ACHN (cell line): ENCODE results near the gene G6PD.
A peak's percentile ranks its signal among the peaks of the same experiment; 100 is the strongest.
"Not testable (repeated sequence)": the region's sequence is repeated elsewhere in the genome, so short reads cannot be mapped to it uniquely, and the experiment has no call there.

Source experiments
- DNase-seq: peaks from one replicate; pipeline ENCODE4 v3.0.0-alpha.2; 2015
- in situ Hi-C: cut with HindIII; loops from 2 replicates; pipeline ENCODE4 v1.10.0; 2017; ENCODE audit warnings: low sequenced_read_pairs, low pct_ligation_motif_present, low pct_unique_long_range_greater_than_20kb

The G6PD gene

DNA sequence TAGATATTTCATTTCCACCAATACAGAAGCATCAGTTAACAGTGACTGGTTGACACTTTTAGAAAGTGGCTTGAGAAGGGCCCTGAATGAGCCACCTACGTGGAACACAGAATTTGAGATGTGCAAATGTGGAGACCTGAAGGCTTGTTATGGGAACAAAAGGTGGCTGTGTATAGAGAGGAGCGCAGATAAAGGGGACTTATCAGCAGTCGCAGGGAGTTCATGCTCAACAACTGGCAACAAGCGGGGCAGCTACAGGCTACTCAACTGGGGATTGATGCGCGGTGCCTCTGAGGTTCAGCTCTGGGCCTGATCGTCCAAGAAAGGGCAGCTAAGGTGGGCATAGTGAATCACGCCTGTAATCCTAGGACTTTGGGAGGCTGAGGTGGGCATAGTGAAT, 27.3 kb downstream of the G6PD start:
- in situ Hi-C loops = no loop called here
- no peak for DNase-seq

DNA sequence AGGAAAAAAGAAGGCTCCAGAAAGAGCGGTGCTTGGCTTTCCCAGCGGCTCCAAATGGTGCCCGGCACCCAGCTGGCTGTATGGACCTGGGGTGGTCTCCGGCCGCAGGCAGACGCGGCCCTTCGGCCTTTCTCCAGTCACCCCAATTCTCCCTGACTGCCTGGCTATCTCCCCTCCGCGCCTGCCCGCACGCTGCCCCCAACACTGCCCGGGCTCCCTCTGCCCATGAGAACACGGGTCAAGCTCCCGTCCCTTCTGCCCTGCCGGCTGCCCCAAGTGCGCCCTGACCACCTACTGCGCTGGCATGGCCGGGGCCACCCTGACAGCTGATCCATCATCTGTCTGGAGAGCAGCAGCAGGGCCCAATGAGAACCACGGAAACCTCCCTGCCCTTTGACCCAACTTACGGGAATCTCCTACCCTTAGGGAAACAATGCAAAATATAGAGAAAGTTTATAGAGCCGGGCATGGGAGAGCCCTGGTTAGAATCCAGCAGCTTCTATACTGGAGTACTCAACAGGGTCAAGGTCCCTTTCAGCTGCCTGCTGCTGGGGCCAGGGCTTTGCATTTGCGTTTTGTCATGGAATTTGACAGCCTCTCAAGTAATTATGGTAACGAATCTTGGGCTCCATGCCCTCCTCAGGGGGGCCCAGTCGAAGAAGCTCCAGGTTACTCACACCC, 29.4 kb downstream of the G6PD start:
- in situ Hi-C loops = no loop called here
- no peak for DNase-seq

DNA sequence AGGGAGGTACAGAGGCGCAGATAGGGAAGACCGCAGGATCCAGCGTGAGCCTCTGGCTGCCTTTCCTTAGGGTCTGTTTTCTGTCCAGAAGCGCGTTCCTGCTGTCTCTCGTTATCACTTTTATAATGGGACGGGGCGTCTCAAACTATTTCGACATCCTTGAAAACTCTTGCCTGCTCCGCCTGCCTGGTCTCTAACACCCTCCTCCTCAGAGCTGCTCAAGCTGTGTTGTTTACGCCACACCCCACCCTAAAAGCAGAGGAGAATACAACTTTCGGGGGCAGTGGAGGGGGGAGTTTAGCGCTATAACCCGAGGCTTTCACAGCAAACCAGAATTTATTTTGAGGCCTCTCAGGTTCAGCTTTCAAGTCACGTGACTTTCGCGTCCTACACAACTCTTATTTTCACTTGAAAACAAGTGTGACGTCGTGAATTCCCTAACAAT, 30.0 kb downstream of the G6PD start:
- DNase-seq = no peak
- in situ Hi-C loops = no loop called here

DNA sequence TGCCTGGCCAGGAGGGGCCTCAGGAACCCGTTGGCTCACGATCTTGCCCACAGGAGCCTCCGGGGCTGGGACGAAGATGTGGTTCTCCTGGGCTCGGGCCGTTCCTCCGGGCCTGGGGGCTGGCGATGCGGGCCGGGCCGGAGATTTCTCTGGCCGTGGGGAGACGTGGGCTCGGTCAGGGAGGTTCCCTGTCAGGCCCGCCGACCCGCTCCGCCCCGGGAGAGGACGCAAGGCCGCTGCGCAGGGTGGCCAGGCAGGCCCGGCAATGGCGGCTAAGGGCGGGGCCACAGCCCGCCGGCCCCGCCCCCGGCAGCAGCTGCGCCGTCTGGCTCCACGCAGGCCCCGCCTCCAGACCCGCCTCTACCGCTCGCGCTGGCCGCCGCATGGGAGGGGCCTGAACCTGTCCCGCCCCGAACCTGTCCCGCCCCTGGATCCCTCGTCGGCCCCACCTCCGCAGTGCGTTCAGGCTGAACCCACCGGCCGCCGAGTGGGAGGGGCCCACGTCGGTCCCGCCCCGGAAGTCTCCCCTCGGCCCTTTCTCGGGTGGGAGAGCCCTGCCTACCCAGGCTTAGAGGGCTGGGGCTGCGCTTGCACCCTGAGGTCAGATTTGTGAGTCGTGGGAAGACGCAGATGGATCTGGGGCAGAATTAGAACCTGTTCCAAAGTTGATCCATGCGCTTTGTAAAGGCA, 30.5 kb downstream of the G6PD start, which contains the start of gene FAM3A:
TSS of gene FAM3A (minus strand) at position 267 of the 690 bp plus-strand sequence. CDS start 460 bp downstream, outside the sequence.
- peak; percentile 73 for DNase-seq
- in situ Hi-C loops = no loop called here

DNA sequence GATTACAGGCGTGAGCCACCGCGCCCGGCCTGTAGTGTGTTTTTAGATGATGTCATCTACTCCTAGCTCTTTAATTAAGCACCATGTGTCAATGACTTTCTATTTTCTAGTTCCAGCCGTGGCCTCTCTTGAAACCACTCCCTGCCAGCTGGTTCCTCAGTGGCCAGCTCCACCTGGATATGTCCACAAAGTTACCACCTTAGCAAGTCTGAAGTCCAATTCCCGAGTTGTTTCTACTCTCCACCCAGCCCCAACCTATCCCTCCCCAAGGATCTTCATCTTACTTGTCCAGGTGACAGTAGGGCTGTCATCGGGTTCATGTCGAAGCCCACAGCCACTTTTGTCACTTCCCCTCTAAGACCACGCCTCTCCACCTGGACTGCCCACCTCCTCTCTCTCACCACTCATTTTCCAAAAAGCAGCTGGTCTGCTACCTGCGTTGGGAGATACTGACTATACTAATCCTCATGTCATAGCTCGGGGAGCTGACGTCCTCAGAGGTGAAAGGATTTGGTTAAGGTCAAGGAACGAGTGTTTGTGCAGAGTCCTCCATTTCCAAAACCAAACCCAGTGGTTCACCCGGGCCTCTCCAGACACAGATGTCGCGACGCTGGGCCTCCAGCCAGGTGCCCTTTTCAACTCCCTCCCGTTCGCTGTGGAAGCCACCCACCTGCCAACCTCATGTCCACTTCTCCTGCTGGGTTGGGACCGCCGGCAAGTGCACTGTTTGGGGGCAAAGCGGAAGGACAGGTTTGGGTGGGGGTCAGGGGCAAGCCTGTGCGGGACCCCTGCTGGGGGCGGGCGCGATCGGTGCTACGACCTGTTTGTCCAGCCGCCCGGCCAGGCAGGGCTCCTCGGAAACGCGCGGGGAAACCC, 31.3 kb downstream of the G6PD start:
- DNase-seq = no peak
- in situ Hi-C loops = no loop called here

DNA sequence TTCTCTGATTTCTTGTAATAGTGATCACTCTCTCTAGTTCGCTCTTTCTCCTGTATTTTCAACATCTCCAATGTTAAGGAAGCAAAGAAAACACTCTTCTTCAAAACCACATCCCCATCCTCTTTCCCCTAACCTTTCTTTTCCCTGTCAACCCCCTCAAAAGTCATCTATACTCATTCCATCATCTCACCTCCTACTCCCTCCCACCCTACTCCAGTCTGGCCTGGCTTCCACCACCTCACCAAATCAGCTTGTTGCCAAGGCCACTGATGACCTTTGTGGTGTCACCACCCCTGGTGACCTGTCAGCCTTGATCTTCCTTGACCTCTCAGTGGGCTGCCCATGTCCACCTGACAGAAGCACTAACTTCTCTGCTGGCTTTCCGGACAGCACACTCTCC, 32.9 kb downstream of the G6PD start:
- in situ Hi-C loops = no loop called here
- DNase-seq = no peak

DNA sequence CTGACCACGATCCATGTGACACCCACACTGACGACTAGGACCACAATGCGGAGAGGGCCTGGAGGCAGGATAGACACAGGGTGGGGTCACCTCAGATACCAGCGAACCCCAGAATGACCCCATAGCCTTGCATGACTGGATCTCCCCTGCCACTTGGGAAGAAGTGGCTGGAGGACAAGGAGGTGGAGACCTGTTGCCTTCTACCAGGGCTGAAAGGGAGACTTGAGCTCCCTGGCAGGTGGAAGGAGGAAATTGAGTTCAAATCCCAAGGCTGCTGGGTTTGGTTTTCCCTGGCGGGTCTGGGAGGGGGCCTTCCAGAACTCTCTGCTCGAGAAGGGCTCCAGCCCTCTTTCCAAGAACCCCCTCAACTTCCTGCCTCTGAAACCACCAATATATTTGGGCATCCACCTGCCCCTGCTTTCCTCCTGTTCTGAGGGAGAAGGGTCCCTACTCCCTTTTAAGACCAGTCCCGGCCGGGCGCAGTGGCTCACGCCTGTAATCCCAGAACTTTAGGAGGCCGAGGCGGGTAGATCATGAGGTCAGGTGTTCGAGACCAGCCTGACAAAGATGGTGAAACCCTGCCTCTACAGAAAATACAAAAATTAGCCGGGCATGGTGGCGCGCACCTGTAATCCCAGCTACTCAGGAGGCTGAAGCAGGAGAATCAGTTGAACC, 33.6 kb downstream of the G6PD start:
- in situ Hi-C loops = no loop called here
- DNase-seq = no peak

DNA sequence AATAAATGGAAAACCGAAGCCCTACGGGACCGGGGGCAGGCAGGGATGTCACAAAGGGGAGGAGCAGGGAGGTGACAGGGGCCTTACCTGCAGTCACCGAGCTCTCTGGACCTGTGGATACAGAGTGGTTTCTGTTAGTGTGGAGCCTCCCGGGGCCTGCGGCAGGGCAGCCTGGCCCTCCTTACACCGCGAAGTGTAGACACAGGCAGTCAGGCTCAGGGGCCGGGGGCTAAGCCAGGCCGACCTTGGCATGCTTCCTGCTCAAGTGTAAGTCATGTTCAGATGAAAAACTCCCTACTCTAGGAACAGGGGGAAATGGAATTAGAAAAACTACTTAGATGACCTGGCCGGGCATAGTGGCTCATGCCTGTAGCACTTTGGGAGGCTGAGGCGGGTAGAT, 34.9 kb downstream of the G6PD start:
- DNase-seq = no peak
- in situ Hi-C loops = no loop called here

DNA sequence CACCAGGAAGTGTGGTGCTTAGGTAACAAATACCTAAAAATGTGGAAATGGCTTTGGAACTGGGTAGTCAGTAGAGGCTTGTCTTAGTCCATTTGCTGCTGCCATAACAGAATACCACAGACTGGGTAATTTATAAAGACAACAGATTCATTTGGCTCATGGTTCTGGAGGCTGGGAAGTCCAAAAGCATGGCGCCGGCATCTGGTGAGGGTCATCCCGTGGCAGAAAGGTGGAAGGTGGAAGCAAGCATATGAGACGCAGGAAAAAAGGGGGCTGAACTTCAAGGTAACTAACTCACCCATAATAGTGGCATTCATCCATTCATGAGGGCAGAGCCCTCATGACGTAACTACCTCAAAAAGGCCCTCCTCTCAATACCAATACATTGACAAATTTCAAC, 37.2 kb downstream of the G6PD start:
- DNase-seq = no peak
- in situ Hi-C loops = no loop called here

DNA sequence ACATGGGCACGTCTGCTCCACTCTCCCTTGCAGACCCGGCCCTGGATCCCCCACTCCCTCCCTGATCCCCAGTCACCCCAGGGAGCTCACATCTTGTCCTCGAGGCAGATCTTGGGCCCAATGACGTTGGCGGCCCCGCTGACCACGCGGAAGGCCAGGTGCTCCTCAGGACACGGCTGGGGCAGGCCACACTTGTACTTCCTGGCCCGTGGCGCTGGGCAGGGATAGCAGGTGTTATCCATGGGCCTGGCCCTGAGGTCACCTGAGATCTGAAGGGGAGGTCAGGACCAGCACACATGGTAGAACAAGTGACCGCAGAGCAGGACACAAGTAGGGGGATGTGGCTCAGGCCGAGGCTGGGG, 38.3 kb downstream of the G6PD start:
- in situ Hi-C loops = no loop called here
- no peak for DNase-seq

DNA sequence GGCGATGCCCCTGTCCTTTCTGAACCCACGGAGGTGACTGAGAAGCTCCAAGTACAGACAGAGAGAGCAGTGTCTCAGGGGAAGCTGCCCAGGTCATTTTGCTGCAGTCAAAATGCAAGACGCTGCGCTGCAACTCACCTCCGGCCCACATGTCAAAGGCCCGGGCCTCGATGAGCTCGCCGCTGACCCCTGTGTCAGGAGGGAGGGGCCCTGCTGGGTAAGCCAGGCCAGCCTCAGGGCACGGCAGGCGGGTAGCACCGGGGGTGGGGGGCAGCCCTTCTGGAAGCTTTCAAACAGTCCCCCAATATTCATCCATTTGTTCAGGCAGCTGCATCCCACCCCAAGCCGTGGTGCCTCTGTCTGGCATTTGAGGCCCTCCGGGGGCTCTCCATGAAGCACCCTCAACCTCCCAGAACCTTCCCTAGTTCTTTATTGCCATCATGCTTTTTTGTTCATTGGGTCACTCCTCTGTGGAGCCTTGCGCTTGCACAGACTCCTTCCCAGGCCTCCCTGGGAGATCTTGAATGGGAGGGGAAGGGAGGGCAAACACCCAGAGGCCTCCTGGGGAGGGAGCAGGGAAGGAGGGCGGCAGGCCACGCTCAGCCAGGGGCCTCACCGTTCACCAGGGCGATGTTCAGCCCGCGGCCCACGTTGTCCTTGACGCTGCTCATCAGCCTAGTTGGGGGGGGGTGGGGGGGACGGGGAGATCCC, 38.8 kb downstream of the G6PD start:
- DNase-seq = no peak
- in situ Hi-C loops = no loop called here

DNA sequence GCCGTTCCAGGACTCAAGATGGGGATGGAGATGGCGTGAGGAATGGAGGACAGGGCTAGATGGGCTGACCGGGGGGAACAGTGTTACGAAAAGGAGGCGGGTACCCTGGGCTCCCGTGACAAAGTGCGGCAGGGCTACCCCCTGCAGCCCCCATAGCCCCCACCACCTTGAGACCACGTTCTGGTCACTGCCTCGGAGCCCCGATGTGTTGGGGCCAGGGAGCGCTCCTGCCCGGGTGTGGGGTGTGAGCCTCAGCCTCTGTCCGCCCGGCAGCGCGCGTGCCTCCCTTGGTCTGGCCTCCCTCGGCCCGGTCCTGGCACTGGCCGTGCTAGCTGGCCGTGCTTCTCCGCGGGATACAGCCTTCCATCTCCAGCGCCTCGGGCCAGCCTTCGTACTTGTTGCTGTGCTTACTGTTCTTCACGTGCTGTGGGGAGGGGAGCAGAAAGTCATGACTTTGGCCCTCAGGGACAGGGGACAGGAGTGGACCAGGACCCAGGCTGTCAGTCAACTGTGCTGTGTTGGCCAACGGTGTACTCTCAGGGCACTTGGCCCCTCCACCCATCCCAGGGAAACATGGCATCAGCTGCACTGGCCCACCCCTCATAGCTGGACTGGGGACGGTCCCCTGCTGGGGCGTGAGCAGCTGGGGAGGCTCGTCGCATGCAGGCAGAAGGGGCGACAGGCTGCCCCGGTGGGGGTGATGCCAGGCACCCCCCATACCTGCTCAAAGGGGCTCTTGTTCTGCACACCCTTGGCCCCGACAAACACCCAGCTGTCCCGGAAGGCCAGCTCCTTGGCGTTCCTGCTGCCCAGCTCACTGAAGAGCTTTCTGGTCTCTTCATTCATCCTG, 39.9 kb downstream of the G6PD start:
- in situ Hi-C loops = no loop called here
- no peak for DNase-seq

DNA sequence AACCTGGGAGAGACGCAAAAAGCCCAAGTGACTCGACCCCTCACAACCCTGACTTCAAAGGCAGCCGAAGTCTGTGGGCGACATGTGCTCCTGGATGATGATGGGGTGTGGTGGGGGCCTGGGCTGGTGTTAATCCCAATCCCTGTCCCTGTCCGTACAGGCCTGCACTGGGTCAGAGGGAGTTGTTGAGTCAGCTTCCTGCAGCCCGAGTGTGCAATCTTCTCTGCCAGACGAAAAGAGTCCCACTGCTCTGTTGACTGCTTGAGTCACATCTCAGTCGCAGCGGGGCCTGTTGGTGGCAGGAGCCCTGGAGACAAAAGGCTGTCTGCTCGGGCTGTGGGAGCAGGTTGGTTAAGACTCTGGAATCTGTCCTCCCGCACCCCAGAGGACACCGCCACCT, 40.9 kb downstream of the G6PD start:
- no peak for DNase-seq
- in situ Hi-C loops = no loop called here

DNA sequence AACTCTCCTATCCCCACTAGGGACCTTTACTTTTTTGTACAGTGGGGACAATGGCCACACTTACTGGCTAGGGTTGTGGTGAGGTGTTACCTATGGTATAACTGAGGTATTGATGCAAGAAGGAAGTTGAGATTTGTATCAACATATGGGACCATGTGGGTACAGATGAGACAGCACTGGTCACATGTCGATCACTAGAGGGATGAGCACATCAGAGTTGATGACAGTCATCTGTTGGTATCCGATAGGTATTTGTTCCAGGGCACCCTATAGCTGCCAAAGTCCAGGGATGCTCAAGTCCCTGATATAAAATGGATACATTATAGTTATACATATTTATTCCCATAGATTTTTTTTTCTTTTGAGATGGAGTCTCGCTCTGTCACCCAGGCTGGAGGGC, 43.7 kb downstream of the G6PD start:
- in situ Hi-C loops = no loop called here
- no peak for DNase-seq

DNA sequence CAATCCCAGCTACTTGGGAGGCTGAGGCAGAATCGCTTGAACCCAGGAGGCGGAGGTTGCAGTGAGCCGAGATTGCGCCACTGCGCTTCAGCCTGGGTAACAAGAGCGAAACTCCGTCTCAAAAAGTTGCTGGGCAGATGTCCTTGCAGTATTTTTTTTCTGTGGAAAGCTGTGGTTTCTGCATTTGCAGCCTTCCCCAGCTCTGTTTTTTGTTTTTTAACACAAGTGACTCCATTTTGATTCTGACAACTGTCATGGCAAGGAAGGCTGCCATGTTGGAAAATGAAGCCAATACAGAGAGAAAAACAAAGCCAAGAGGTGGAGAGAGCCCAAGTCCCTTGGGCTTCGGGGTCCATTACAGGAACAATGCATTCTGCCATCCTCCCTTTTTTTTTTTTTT, 44.5 kb downstream of the G6PD start:
- in situ Hi-C loops = no loop called here
- no peak for DNase-seq

DNA sequence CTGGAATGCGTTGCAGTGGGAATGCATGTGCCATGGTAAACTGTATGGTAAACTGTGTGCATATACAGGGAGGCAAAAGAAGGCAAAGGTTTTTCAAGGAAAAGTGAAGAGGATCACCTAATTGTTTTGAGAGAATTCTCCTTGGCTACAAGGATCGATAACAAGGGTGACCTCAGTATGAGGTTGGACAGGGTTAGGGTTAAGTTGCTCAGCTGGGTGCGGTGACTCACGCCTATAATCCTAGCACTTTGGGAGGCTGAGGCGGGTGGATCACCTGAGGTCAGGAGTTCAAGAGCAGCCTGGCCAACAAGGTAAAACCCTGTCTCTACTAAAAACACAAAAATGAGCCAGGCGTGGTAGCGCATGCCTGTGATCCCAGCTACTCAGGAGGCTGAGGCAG, 45.2 kb downstream of the G6PD start:
- DNase-seq, in situ Hi-C loops: not testable (repeated sequence)

DNA sequence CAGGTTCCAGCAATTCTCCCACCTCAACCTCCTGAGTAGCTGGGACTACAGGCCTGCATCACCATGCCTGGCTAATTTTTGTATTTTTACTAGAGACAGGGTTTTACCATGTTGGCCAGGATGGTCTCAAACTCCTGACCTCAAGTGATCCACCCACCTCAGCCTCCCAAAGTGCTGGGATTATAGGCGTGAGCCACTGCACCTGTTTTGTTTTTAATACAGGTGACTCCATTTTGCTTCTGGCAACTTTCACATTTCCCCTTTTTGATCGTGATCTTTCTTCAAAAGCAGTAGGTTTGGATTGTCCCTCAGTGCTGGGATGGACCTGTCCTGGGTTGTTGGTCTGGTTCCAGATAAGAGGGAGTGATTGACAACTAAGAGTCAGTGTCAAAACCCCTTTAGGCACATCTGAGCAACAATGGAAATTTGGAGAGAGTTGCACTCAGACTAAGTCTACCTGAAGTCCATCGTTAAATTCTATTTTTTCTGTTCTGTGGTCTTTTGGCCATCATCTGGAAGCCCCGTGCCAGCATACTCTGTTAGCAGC, 50.0 kb downstream of the G6PD start:
- DNase-seq, in situ Hi-C loops: not testable (repeated sequence)
